ENCODE data around the gene GOLPH3. TPM values are rescaled to one million over a fixed set of nuclear protein-coding genes. Genes with fewer than 3 reads are reported as not detected.
A peak's percentile ranks its signal among the peaks of the same experiment; 100 is the strongest.
"Not testable (repeated sequence)": the region's sequence is repeated elsewhere in the genome, so short reads cannot be mapped to it uniquely, and the experiment has no call there.

The GOLPH3 gene
- total RNA-seq, 1 experiment from 2014 or later = 69.2 TPM

GRCh38 chr5:32172923-32173266 lies 1.2 kb downstream of the GOLPH3 start:
- H3K9me2 ChIP-seq (ENCODE audit: insufficient read depth) = no peaks in the 10 kb centered on the region
- no peak for ATAC-seq
- CTCF ChIA-PET = interaction anchor here (1.2 kb wide), 1 partner anchor 59 kb away, joined by 3 read pairs; no protein-coding TSS in a partner anchor
- RAD21 ChIA-PET (ENCODE audit: low non-redundant PET in 1 of 2, low total read pairs in 2 of 2, uncharacterized antibody in 2 of 2, unreplicated experiment in 2 of 2) = no interaction called here
- no peak for DNase-seq (ENCODE audit: low read depth, low spot score)
- POLR2A ChIA-PET = no interaction called here
- 0 out of 2 replicates have a peak, but pooled peaks cover 16% of the 10 kb centered on the region for H4K20me1 ChIP-seq (ENCODE audit: insufficient read depth)
- H3K9me3 ChIP-seq (ENCODE audit: control insufficient read depth in 1 of 2, insufficient read depth in 1 of 2, low read depth in 1 of 2, low read length in 2 of 2) = no peaks in the 10 kb centered on the region
- TF ChIP-seq ZNF274 (IDR thresholded peaks at IDR 0.05; ENCODE audit: low read depth, low read length) (no peak), ZFX (IDR thresholded peaks at IDR 0.05) (no peak), EGR1 (IDR thresholded peaks at IDR 0.05; ENCODE audit: low read depth) (no peak), SP1 (IDR thresholded peaks at IDR 0.05; ENCODE audit: low read depth) (0 out of 2 replicates have a peak, but pooled peaks have one; percentile 9)
- H3K79me2 ChIP-seq (ENCODE audit: insufficient read depth, low read length) = peaks cover 61% of the 10 kb centered on the region
- H2AFZ ChIP-seq (ENCODE audit: low read depth, low read length, poor library complexity, severe bottlenecking) = no peak overlapping the region
- H3K4me1 ChIP-seq (ENCODE audit: control insufficient read depth in 1 of 2, insufficient read depth in 2 of 2, low read length in 2 of 2) = peaks cover 18 to 38% of the 10 kb centered on the region in 2 experiments
- peak overlapping the region; percentile 70 to 93 for H3K4me3 ChIP-seq (replicated peaks in 1 of 2; ENCODE audit: low read depth in 1 of 2, low read length in 2 of 2)
- H3K27ac ChIP-seq (ENCODE audit: low read depth, low read length) = peak overlapping the region; percentile 100
- H3K4me2 ChIP-seq (ENCODE audit: low read length) = peak overlapping the region; percentile 96
- no peaks in the 10 kb centered on the region for H3K27me3 ChIP-seq (ENCODE audit: insufficient read depth, low read length)
- intact Hi-C loops (cut with micrococcal nuclease) = loop anchor here (5.0 kb wide), 1 partner anchor 154 kb away; no protein-coding TSS in a partner anchor
- peak overlapping the region; percentile 94 for H3K9ac ChIP-seq (ENCODE audit: low read length)
- H3K36me3 ChIP-seq (ENCODE audit: control insufficient read depth in 1 of 2, insufficient read depth in 2 of 2, low read length in 2 of 2) = peaks cover 22 to 24% of the 10 kb centered on the region in 2 experiments
- no TSS peak for BruUV-seq (replicated peaks)

GRCh38 chr5:32172186-32172911 lies 1.8 kb downstream of the GOLPH3 start:
- Histone ChIP-seq H3K79me2 (ENCODE audit: insufficient read depth, low read length) (peaks cover 67% of the 10 kb centered on the region), H4K20me1 (ENCODE audit: insufficient read depth) (peaks cover 20% of the 10 kb centered on the region; the same call in 1 of the 2 replicates), H3K4me2 (ENCODE audit: low read length) (peak overlapping the region; percentile 96), H3K9ac (ENCODE audit: low read length) (peak overlapping the region; percentile 94), H3K4me1 (ENCODE audit: control insufficient read depth in 1 of 2, insufficient read depth in 2 of 2, low read length in 2 of 2) (peaks cover 18 to 38% of the 10 kb centered on the region in 2 experiments), H3K4me3 (replicated peaks in 1 of 2; ENCODE audit: low read depth in 1 of 2, low read length in 2 of 2) (peak overlapping the region; percentile 70 to 93), H3K27ac (ENCODE audit: low read depth, low read length) (peak overlapping the region; percentile 100), H3K36me3 (ENCODE audit: control insufficient read depth in 1 of 2, insufficient read depth in 2 of 2, low read length in 2 of 2) (peaks cover 24 to 26% of the 10 kb centered on the region in 2 experiments)
- ATAC-seq; H3K9me3 ChIP-seq (ENCODE audit: control insufficient read depth in 1 of 2, insufficient read depth in 1 of 2, low read depth in 1 of 2, low read length in 2 of 2); RAD21 ChIA-PET (ENCODE audit: low non-redundant PET in 1 of 2, low total read pairs in 2 of 2, uncharacterized antibody in 2 of 2, unreplicated experiment in 2 of 2); CTCF ChIA-PET; H3K9me2 ChIP-seq (ENCODE audit: insufficient read depth); POLR2A ChIA-PET; H2AFZ ChIP-seq (ENCODE audit: low read depth, low read length, poor library complexity, severe bottlenecking); H3K27me3 ChIP-seq (ENCODE audit: insufficient read depth, low read length); DNase-seq (ENCODE audit: low read depth, low spot score): not testable (repeated sequence)
- intact Hi-C loops (cut with micrococcal nuclease) = loop anchor here (5.0 kb wide), 1 partner anchor 155 kb away; no protein-coding TSS in a partner anchor
- BruUV-seq (replicated peaks) = TSS peak; percentile 46

Measured in HCT116 (cell line).